HepG2 (cell line): ENCODE data around the gene MRPL10. TPM values are rescaled to one million over a fixed set of nuclear protein-coding genes. Genes with fewer than 3 reads are reported as not detected.

Experiments used
- ARID2 ChIP-seq: sonication (generic); formaldehyde crosslinking; IDR thresholded peaks from 2 replicates; pipeline ENCODE4 v1.8.1; 2022; ENCODE audit warnings: mild to moderate bottlenecking, missing genetic modification reagents, borderline replicate concordance
- DPF2 ChIP-seq: sonication (generic); formaldehyde crosslinking; IDR thresholded peaks from 2 replicates; pipeline ENCODE4 v1.4.0; 2020; ENCODE audit warnings: mild to moderate bottlenecking, low read depth, missing genetic modification reagents, borderline replicate concordance
- FIP1L1 ChIP-seq: fragments of 200-400 bp; formaldehyde crosslinking; IDR thresholded peaks from 2 replicates; pipeline ENCODE4 v1.6.1; 2018; ENCODE audit warnings: low read depth, mild to moderate bottlenecking, low read length, moderate library complexity, borderline replicate concordance; ENCODE audit not compliant: insufficient read depth
- FOXP1 ChIP-seq, 2 experiments: fragments of 450-650 bp in 1 of 2; IDR thresholded peaks; 2 replicates each; pipeline ENCODE4 v1.6.1; 2017 to 2018; ENCODE audit warnings: antibody characterized with exemption in 1 of 2
- HINFP ChIP-seq: sonication (generic); formaldehyde crosslinking; IDR thresholded peaks from 2 replicates; pipeline ENCODE4 v1.4.0; 2020; ENCODE audit warnings: low read depth, mild to moderate bottlenecking, missing genetic modification reagents
- HNF4G ChIP-seq, 2 experiments: sonication (generic) in 1 of 2; formaldehyde crosslinking in 1 of 2; IDR thresholded peaks; 2 replicates each; pipeline versions ENCODE4 v1.4.0 to v1.6.1; 2011 to 2020; ENCODE audit warnings: borderline replicate concordance in 2 of 2, low read depth in 2 of 2, mild to moderate bottlenecking in 2 of 2, low read length in 1 of 2, missing genetic modification reagents in 1 of 2, moderate library complexity in 1 of 2
- IKZF4 ChIP-seq: sonication (generic); formaldehyde crosslinking; IDR thresholded peaks from 2 replicates; pipeline ENCODE4 v1.5.1; 2020; ENCODE audit warnings: borderline replicate concordance, mild to moderate bottlenecking, low read depth, missing genetic modification reagents; ENCODE audit errors: not compliant biosample characterization
- MTF2 ChIP-seq: sonication (generic); formaldehyde crosslinking; IDR thresholded peaks from 2 replicates; pipeline ENCODE4 v1.5.0; 2020; ENCODE audit warnings: missing genetic modification reagents, borderline replicate concordance
- PAWR ChIP-seq: sonication (generic); formaldehyde crosslinking; IDR thresholded peaks from 2 replicates; pipeline ENCODE4 v1.4.0; 2020; ENCODE audit warnings: missing genetic modification reagents, mild to moderate bottlenecking, borderline replicate concordance
- PBX3 ChIP-seq: sonication (generic); formaldehyde crosslinking; IDR thresholded peaks from 2 replicates; pipeline ENCODE4 v1.8.1; 2023; ENCODE audit warnings: missing genetic modification reagents, inconsistent platforms, borderline replicate concordance
- PRDM4 ChIP-seq: sonication (generic); formaldehyde crosslinking; IDR thresholded peaks from 2 replicates; pipeline ENCODE4 v1.9.0; 2021; ENCODE audit warnings: missing genetic modification reagents, borderline replicate concordance
- SP2 ChIP-seq: sonication (generic); formaldehyde crosslinking; IDR thresholded peaks from 2 replicates; pipeline ENCODE4 v1.5.1; 2020; ENCODE audit warnings: mild to moderate bottlenecking, missing genetic modification reagents
- SUZ12 ChIP-seq: fragments of 150-350 bp; IDR thresholded peaks from 2 replicates; pipeline ENCODE4 v1.6.1; 2014; ENCODE audit warnings: low read depth, low read length
- THAP8 ChIP-seq: sonication (generic); formaldehyde crosslinking; IDR thresholded peaks from 2 replicates; pipeline ENCODE4 v1.5.1; 2020; ENCODE audit warnings: missing genetic modification reagents, mild to moderate bottlenecking, borderline replicate concordance
- WIZ ChIP-seq: sonication (generic); formaldehyde crosslinking; IDR thresholded peaks from 2 replicates; pipeline ENCODE4 v1.5.1; 2020; ENCODE audit warnings: mild to moderate bottlenecking, missing genetic modification reagents
- ZFX ChIP-seq: sonication (generic); formaldehyde crosslinking; IDR thresholded peaks from 2 replicates; pipeline ENCODE4 v1.4.0; 2020; ENCODE audit warnings: mild to moderate bottlenecking, low read depth, missing genetic modification reagents, moderate library complexity
- ZMAT3 ChIP-seq: sonication (generic); formaldehyde crosslinking; conservative IDR thresholded peaks from 2 replicates; pipeline ENCODE4 v1.7.0; 2021; ENCODE audit warnings: missing genetic modification reagents
- ZNF292 ChIP-seq: sonication (generic); formaldehyde crosslinking; IDR thresholded peaks from 2 replicates; pipeline ENCODE4 v1.8.1; 2022; ENCODE audit warnings: mild to moderate bottlenecking, low read depth, missing genetic modification reagents, borderline replicate concordance
- ZNF550 ChIP-seq: sonication (generic); formaldehyde crosslinking; IDR thresholded peaks from 2 replicates; pipeline ENCODE4 v1.4.0; 2020; ENCODE audit warnings: mild to moderate bottlenecking, missing genetic modification reagents, borderline replicate concordance
- ZNF556 ChIP-seq: sonication (generic); formaldehyde crosslinking; IDR thresholded peaks from 2 replicates; pipeline ENCODE4 v1.4.0; 2020; ENCODE audit warnings: mild to moderate bottlenecking, missing genetic modification reagents, borderline replicate concordance
- polyA plus RNA-seq, 8 experiments: library from polyadenylated mRNA; depleted of rRNA in 3 of 8; stranded (reverse) in 7 of 8; unstranded in 1 of 8; fragments of >200 nt; fragmentation: Illumina TruSeq in 4 of 8; extraction: Trizol in 4 of 8; gene quantifications; 2 replicates each; pipeline versions ENCODE4 v1.2.1 to v1.2.3, GENCODE V29; 2011 to 2016; ENCODE audit warnings: low read depth in 4 of 8, missing spikeins in 1 of 8, mixed read lengths in 1 of 8; ENCODE audit not compliant: insufficient read depth in 1 of 8
- total RNA-seq, 5 experiments: library from RNA; depleted of rRNA; stranded (reverse); fragments of >200 nt; fragmentation: Illumina TruSeq; extraction: Trizol; gene quantifications; 2 replicates each; pipeline ENCODE4 v1.2.3, GENCODE V29; 2016; ENCODE audit warnings: low read depth in 1 of 5

The MRPL10 gene
- total and polyA plus RNA-seq, 2 of the 13 experiments (the other 11 are each of a cell fraction or from before 2014, with no cell fraction given): 56.7 to 149 TPM

- TF ChIP-seq HNF4G (IDR thresholded peaks at IDR 0.05; ENCODE audit: borderline replicate concordance, low read depth, low read length): no peak
- TF ChIP-seq HNF4G (CRISPR knock-in tag; IDR thresholded peaks at IDR 0.05; ENCODE audit: borderline replicate concordance, low read depth): peak; percentile 60; the same call in 1 of the 2 replicates
- TF ChIP-seq ZNF292 (CRISPR knock-in tag): 0 out of 2 replicates have a peak, but pooled peaks have one; percentile 53
- no peak for TF ChIP-seq PBX3 (CRISPR knock-in tag)
- no peak for TF ChIP-seq THAP8
- TF ChIP-seq ARID2 (CRISPR knock-in tag): peak; percentile 62; the same call in 1 of the 2 replicates
- 0 out of 2 replicates have a peak, but pooled peaks have one; percentile 30 for TF ChIP-seq DPF2
- TF ChIP-seq FOXP1 (IDR thresholded peaks at IDR 0.05): no peak
- no peak for TF ChIP-seq FOXP1 (CRISPR knock-in tag; IDR thresholded peaks at IDR 0.05)
- peak; percentile 67; the same call in 1 of the 2 replicates for TF ChIP-seq HINFP (CRISPR knock-in tag)
- peak; percentile 98 for TF ChIP-seq MTF2 (CRISPR knock-in tag)
- no peak for TF ChIP-seq IKZF4 (CRISPR knock-in tag)
- TF ChIP-seq ZNF556: peak; percentile 83; the same call in 1 of the 2 replicates
- TF ChIP-seq PRDM4 (CRISPR knock-in tag): no peak
- TF ChIP-seq SUZ12: no peak; the same call in 1 of the 2 replicates
- peak; percentile 44; the same call in 1 of the 2 replicates for TF ChIP-seq PAWR (CRISPR knock-in tag)
- no peak for TF ChIP-seq ZNF550 (CRISPR knock-in tag)
- TF ChIP-seq ZMAT3 (CRISPR knock-in tag): 0 out of 2 replicates have a peak, but pooled peaks have one; percentile 58
- 0 out of 2 replicates have a peak, but pooled peaks have one; percentile 79 for TF ChIP-seq WIZ (CRISPR knock-in tag)
- no peak for TF ChIP-seq FIP1L1
- TF ChIP-seq ZFX (CRISPR knock-in tag): peak; percentile 80
- peak; percentile 43; the same call in 1 of the 2 replicates for TF ChIP-seq SP2
Measured at GRCh38 chr17:47850692-47851573, 19.6 kb upstream of the MRPL10 start, which contains the start of gene SP6 (continued).
